Measurements from ENCODE around the gene TMEM154. TPM values are rescaled to one million over a fixed set of nuclear protein-coding genes. Genes with fewer than 3 reads are reported as not detected.
"Not testable (repeated sequence)": the region's sequence is repeated elsewhere in the genome, so short reads cannot be mapped to it uniquely, and the experiment has no call there.

The TMEM154 gene
- total RNA-seq, 5 donors from 2014 or later (not counting 1 experiment from before 2014, with no cell fraction given): 19.3 to 28.5 (median 24.6) TPM

DNA sequence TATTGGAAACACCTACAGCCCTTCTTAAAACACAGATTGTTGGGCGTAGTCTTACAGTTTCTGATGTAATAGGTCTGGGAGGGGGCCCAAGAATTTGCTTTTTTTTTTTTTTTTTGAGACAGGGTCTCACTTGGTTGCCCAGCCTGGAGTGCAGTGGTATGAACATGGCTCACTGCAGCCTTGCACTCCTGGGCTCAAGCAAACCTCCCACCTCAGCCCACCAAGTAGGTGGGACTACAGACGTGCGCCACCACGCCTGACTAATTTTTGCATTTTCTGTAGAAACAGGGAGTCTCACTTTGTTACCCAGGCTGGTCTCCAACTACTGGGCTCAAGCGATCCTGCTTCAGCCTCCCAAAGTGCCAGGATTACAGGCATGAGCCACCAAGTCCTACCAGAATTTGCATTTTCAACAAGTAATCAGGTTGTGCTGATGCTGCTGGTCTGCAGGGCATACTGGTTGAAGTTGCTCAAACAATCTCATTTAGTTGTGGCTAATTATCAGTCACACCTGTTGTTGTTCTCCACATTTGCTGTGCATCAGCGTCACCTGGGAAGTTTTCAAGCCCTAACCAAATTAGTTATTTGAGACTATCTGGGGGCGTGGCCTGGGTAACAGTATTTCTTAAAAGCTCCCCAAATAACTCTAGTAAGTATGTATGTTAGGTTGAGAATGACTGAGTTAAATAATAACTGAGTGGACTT lies 14.0 kb downstream of the TMEM154 start:
- H3K4me3 Mint-ChIP-seq: no peak overlapping the region
- peaks cover 0 to 7% of the 10 kb centered on the region in 2 donors for H3K36me3 ChIP-seq (ENCODE audit: control insufficient read depth in 2 of 2, extremely low read depth in 1 of 2, insufficient read depth in 1 of 2, low read length in 1 of 2)
- no peaks in the 10 kb centered on the region for H3K27me3 ChIP-seq (replicated peaks in 1 of 2; ENCODE audit: control insufficient read depth in 2 of 2, extremely low read depth in 1 of 2, insufficient read depth in 2 of 2, low read length in 1 of 2)
- H3K27me3 Mint-ChIP-seq: no peaks in the 10 kb centered on the region
- H3K9me3 Mint-ChIP-seq: no peaks in the 10 kb centered on the region
- peaks cover 52% of the 10 kb centered on the region for H3K36me3 Mint-ChIP-seq
- H3K27ac Mint-ChIP-seq: no peak overlapping the region
- POLR2A ChIA-PET: no interaction called here
- peaks cover 10 to 23% of the 10 kb centered on the region in 2 experiments for H3K4me1 ChIP-seq (ENCODE audit: control insufficient read depth in 1 of 2, extremely low read depth in 1 of 2, insufficient read depth in 2 of 2, low read length in 2 of 2)
- CTCF ChIA-PET: no interaction called here
- no peak for ATAC-seq (replicated peaks in 1 of 4)
- no peak overlapping the region for H3K27ac ChIP-seq (ENCODE audit: low read length)
- no peak overlapping the region for H3K4me3 ChIP-seq (ENCODE audit: control insufficient read depth in 1 of 2, extremely low read depth in 1 of 2, low read length in 1 of 2)
- no peaks in the 10 kb centered on the region for H3K9me3 ChIP-seq
- peaks cover 32 to 41% (median 40%) of the 10 kb centered on the region in 3 donors for H3K4me1 Mint-ChIP-seq
- WGBS (ENCODE audit: insufficient coverage): 87% methylated on average over 4 of the region's 7 CpGs
- no peak for DNase-seq

DNA sequence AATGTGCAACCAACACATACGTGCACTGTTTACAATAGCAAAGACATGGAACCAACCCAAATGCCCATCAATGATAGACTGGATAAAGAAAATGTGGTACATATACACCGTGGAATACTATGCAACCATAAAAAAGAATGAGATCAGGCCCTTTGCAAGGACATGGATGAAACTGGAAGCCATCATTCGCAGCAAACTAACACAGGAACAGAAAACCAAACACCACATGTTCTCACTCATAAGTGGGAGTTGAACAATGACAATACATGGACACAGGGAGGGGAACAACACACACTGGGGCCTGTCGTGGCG lies 15.8 kb downstream of the TMEM154 start:
- H3K27ac Mint-ChIP-seq: peak overlapping the region; percentile 53 to 58
- peaks cover 0 to 11% (median 6%) of the 10 kb centered on the region in 3 donors for H3K9me3 Mint-ChIP-seq
- peaks cover 30 to 43% (median 42%) of the 10 kb centered on the region in 3 donors for H3K4me1 Mint-ChIP-seq
- H3K4me3 Mint-ChIP-seq; H3K27ac ChIP-seq (ENCODE audit: low read length); H3K27me3 Mint-ChIP-seq; H3K27me3 ChIP-seq (replicated peaks in 1 of 2; ENCODE audit: control insufficient read depth in 2 of 2, extremely low read depth in 1 of 2, insufficient read depth in 2 of 2, low read length in 1 of 2); CTCF ChIA-PET; ATAC-seq (replicated peaks in 1 of 4); H3K9me3 ChIP-seq; DNase-seq; H3K4me3 ChIP-seq (ENCODE audit: control insufficient read depth in 1 of 2, extremely low read depth in 1 of 2, low read length in 1 of 2); H3K36me3 ChIP-seq (ENCODE audit: control insufficient read depth in 2 of 2, extremely low read depth in 1 of 2, insufficient read depth in 1 of 2, low read length in 1 of 2): not testable (repeated sequence)
- POLR2A ChIA-PET: interaction anchor here in 1 of 2 donors (0.6 kb wide), 2 partner anchors 166 to 286 kb away, joined by 3 to 4 read pairs; no protein-coding TSS in a partner anchor
- peaks cover 61% of the 10 kb centered on the region for H3K36me3 Mint-ChIP-seq
- no CpG with 5 or more reads among the region's 5 CpGs for WGBS (ENCODE audit: insufficient coverage)
- peaks cover 10 to 23% of the 10 kb centered on the region in 2 experiments for H3K4me1 ChIP-seq (ENCODE audit: control insufficient read depth in 1 of 2, extremely low read depth in 1 of 2, insufficient read depth in 2 of 2, low read length in 2 of 2)

DNA sequence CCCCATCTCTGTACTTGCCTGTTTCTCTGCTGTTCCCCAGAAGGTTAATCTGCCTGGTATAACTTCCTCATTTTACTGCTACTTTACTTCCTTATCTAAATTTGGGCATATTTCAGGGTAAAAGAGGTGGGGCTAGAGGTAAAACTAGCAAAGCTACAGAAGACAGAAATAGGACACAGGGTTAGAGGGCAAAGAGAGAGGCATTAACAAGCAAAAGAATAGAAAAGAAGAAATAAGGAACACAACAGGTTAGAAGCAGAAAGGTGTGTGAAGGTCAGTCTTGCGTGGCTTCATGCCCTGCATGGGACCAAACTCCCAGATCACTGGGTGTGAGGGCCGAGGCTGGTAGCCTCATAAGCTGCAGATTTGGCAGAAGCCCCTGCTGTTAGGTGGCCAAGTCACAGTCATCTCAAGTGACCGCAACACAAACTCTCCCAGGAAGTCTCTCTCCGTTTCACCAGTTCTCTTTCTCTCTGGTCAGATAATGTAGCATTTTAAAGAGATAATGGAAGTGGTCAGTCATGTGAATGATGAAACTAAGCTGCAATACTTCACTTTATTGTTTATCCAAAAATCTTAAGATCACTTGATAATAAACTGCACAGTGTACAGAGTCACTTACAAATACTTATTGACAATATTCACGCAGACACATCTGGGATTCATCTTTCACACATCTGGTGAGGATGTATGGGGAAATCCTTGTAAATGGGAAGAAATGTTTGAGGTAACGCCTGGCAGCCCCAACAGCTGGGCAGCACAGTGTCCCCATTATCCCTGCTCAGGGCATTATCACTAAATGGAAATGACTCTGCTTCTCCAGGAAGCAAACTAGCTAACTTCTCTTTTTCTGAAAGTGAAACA lies 16.4 kb downstream of the TMEM154 start:
- H3K4me1 Mint-ChIP-seq: peaks cover 30 to 43% (median 42%) of the 10 kb centered on the region in 3 donors
- Histone ChIP-seq H3K27me3 (replicated peaks in 1 of 2; ENCODE audit: control insufficient read depth in 2 of 2, extremely low read depth in 1 of 2, insufficient read depth in 2 of 2, low read length in 1 of 2) (no peaks in the 10 kb centered on the region), H3K4me1 (ENCODE audit: control insufficient read depth in 1 of 2, extremely low read depth in 1 of 2, insufficient read depth in 2 of 2, low read length in 2 of 2) (peaks cover 10 to 23% of the 10 kb centered on the region in 2 experiments), H3K9me3 (peaks cover under 1% of the 10 kb centered on the region), H3K27ac (ENCODE audit: low read length) (no peak overlapping the region), H3K4me3 (ENCODE audit: control insufficient read depth in 1 of 2, extremely low read depth in 1 of 2, low read length in 1 of 2) (no peak overlapping the region), H3K36me3 (ENCODE audit: control insufficient read depth in 2 of 2, extremely low read depth in 1 of 2, insufficient read depth in 1 of 2, low read length in 1 of 2) (peaks cover 0 to 2% of the 10 kb centered on the region in 2 donors)
- H3K36me3 Mint-ChIP-seq: peaks cover 63% of the 10 kb centered on the region
- peaks cover 0 to 16% (median 9%) of the 10 kb centered on the region in 3 donors for H3K9me3 Mint-ChIP-seq
- POLR2A ChIA-PET: interaction anchor here in 1 of 2 donors (0.6 kb wide), 2 partner anchors 165 to 286 kb away, joined by 3 to 4 read pairs; no protein-coding TSS in a partner anchor
- DNase-seq: peak in 1 of 35 experiments; percentile 8
- CTCF ChIA-PET: no interaction called here
- H3K27me3 Mint-ChIP-seq: no peaks in the 10 kb centered on the region
- H3K27ac Mint-ChIP-seq: peak overlapping the region; percentile 53 to 58
- 100% methylated on average over 1 of the region's 6 CpGs for WGBS (ENCODE audit: insufficient coverage)
- ATAC-seq (replicated peaks in 1 of 4): no peak
- H3K4me3 Mint-ChIP-seq: peak overlapping the region in 1 of 3 donors; percentile 32

DNA sequence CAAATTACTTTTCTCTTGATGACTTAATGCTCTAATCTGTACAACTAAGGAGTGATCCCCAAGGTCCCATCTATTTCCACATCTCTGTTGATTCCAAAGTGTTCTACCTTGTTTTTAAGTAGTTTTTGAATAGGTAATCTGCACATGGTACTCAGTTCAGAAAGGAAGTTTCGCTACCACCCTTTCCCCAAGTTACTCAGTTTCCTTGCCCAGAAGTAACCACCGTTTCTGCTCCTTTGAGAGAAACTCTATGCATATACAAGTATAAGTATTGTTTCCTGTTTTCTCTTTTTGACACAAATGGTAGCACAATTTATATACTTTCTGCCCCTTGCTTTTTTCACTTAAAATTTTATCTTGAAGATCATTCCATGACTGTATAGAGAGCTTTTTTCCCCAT lies 18.1 kb downstream of the TMEM154 start:
- DNase-seq (no peak), ATAC-seq (replicated peaks in 1 of 4) (no peak)
- H3K9me3 ChIP-seq: peaks cover 5% of the 10 kb centered on the region
- H3K9me3 Mint-ChIP-seq: peaks cover 3 to 31% (median 21%) of the 10 kb centered on the region in 3 donors
- H3K4me3 ChIP-seq (ENCODE audit: control insufficient read depth in 1 of 2, extremely low read depth in 1 of 2, low read length in 1 of 2): no peak overlapping the region
- H3K27ac Mint-ChIP-seq: peak overlapping the region; percentile 48 to 68
- CTCF ChIA-PET: no interaction called here
- no peaks in the 10 kb centered on the region for H3K27me3 Mint-ChIP-seq
- peaks cover 24 to 38% (median 36%) of the 10 kb centered on the region in 3 donors for H3K4me1 Mint-ChIP-seq
- H3K4me1 ChIP-seq (ENCODE audit: control insufficient read depth in 1 of 2, extremely low read depth in 1 of 2, insufficient read depth in 2 of 2, low read length in 2 of 2): peaks cover 10 to 21% of the 10 kb centered on the region in 2 experiments
- no peak overlapping the region for H3K27ac ChIP-seq (ENCODE audit: low read length)
- POLR2A ChIA-PET: interaction anchor here (0.6 to 0.7 kb wide), 3 partner anchors 17 to 1340 kb away, joined by 3 to 13 read pairs (median 4); no protein-coding TSS in a partner anchor
- no CpG with 5 or more reads among the region's 2 CpGs for WGBS (ENCODE audit: insufficient coverage)
- H3K4me3 Mint-ChIP-seq: no peak overlapping the region
- no peaks in the 10 kb centered on the region for H3K36me3 ChIP-seq (ENCODE audit: control insufficient read depth in 2 of 2, extremely low read depth in 1 of 2, insufficient read depth in 1 of 2, low read length in 1 of 2)
- no peaks in the 10 kb centered on the region for H3K27me3 ChIP-seq (replicated peaks in 1 of 2; ENCODE audit: control insufficient read depth in 2 of 2, extremely low read depth in 1 of 2, insufficient read depth in 2 of 2, low read length in 1 of 2)
- H3K36me3 Mint-ChIP-seq: peaks cover 68% of the 10 kb centered on the region

DNA sequence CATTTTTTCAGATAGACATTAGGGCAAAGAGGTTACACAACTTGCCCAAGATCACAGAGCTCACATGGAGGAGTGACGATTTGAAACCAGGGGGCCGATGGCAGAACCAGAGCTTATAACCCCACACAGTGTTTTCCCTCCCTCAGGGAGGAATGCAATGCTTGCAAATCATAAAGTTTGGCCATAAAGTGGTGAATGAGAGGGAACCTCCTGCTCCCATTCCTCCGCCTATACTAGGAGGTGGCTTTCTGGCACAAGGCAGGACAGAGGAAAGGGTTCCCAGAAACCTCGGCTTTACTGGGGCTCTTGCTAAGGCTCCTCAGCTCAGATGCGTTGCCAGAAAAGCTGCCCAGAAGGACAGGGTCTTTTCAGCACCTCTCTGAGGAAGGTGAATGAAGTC lies 19.3 kb downstream of the TMEM154 start:
- Histone ChIP-seq H3K27me3 (replicated peaks in 1 of 2; ENCODE audit: control insufficient read depth in 2 of 2, extremely low read depth in 1 of 2, insufficient read depth in 2 of 2, low read length in 1 of 2) (no peaks in the 10 kb centered on the region), H3K4me1 (ENCODE audit: control insufficient read depth in 1 of 2, extremely low read depth in 1 of 2, insufficient read depth in 2 of 2, low read length in 2 of 2) (peaks cover 15 to 21% of the 10 kb centered on the region in 2 experiments), H3K27ac (ENCODE audit: low read length) (no peak overlapping the region), H3K4me3 (ENCODE audit: control insufficient read depth in 1 of 2, extremely low read depth in 1 of 2, low read length in 1 of 2) (no peak overlapping the region), H3K9me3 (peaks cover 5% of the 10 kb centered on the region), H3K36me3 (ENCODE audit: control insufficient read depth in 2 of 2, extremely low read depth in 1 of 2, insufficient read depth in 1 of 2, low read length in 1 of 2) (no peaks in the 10 kb centered on the region)
- Mint-ChIP-seq H3K4me1 (peaks cover 25 to 46% (median 43%) of the 10 kb centered on the region in 3 donors), H3K36me3 (peaks cover 73% of the 10 kb centered on the region), H3K9me3 (peaks cover 7 to 36% (median 21%) of the 10 kb centered on the region in 3 donors), H3K27me3 (no peaks in the 10 kb centered on the region), H3K4me3 (no peak overlapping the region), H3K27ac (no peak overlapping the region)
- no peak for ATAC-seq (replicated peaks in 1 of 4)
- WGBS (ENCODE audit: insufficient coverage): no CpG with 5 or more reads among the region's 5 CpGs
- POLR2A ChIA-PET: no interaction called here
- no peak for DNase-seq
- CTCF ChIA-PET: no interaction called here

DNA sequence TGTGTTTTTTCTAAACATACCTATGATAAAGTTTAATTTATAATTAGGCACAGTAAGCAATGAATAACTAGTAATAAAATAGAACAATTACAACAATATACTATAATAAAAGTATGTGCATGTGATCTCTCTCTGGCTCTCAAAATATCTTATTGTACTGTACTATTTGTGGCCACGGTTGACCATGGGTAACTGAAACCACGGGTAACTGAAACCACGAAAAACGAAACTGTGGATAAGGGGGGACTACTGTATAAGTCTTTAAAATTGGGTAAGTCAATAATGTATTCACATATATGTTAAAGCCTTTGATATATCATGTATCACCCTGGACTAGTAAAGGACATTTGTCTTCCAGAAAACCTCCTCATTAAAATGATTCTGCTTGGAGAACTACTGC lies 20.0 kb downstream of the TMEM154 start:
- peaks cover 72% of the 10 kb centered on the region for H3K36me3 Mint-ChIP-seq
- no peak overlapping the region for H3K4me3 ChIP-seq (ENCODE audit: control insufficient read depth in 1 of 2, extremely low read depth in 1 of 2, low read length in 1 of 2)
- ChIA-PET POLR2A (no interaction called here), CTCF (no interaction called here)
- peaks cover 28 to 46% (median 44%) of the 10 kb centered on the region in 3 donors for H3K4me1 Mint-ChIP-seq
- peaks cover 5% of the 10 kb centered on the region for H3K9me3 ChIP-seq
- ATAC-seq (replicated peaks in 1 of 4) (no peak), DNase-seq (no peak)
- no peaks in the 10 kb centered on the region for H3K36me3 ChIP-seq (ENCODE audit: control insufficient read depth in 2 of 2, extremely low read depth in 1 of 2, insufficient read depth in 1 of 2, low read length in 1 of 2)
- peaks cover 7 to 36% (median 21%) of the 10 kb centered on the region in 3 donors for H3K9me3 Mint-ChIP-seq
- H3K27ac ChIP-seq (ENCODE audit: low read length): no peak overlapping the region
- no peak overlapping the region for H3K4me3 Mint-ChIP-seq
- H3K27me3 Mint-ChIP-seq: no peaks in the 10 kb centered on the region
- H3K27ac Mint-ChIP-seq: no peak overlapping the region
- H3K27me3 ChIP-seq (replicated peaks in 1 of 2; ENCODE audit: control insufficient read depth in 2 of 2, extremely low read depth in 1 of 2, insufficient read depth in 2 of 2, low read length in 1 of 2): no peaks in the 10 kb centered on the region
- WGBS (ENCODE audit: insufficient coverage): no CpG with 5 or more reads among the region's 4 CpGs
- H3K4me1 ChIP-seq (ENCODE audit: control insufficient read depth in 1 of 2, extremely low read depth in 1 of 2, insufficient read depth in 2 of 2, low read length in 2 of 2): peaks cover 15 to 21% of the 10 kb centered on the region in 2 experiments
